ENCODE measurements around the gene GPR35.
"Not testable (repeated sequence)": the region's sequence is repeated elsewhere in the genome, so short reads cannot be mapped to it uniquely, and the experiment has no call there.

GPR35 gene

DNA sequence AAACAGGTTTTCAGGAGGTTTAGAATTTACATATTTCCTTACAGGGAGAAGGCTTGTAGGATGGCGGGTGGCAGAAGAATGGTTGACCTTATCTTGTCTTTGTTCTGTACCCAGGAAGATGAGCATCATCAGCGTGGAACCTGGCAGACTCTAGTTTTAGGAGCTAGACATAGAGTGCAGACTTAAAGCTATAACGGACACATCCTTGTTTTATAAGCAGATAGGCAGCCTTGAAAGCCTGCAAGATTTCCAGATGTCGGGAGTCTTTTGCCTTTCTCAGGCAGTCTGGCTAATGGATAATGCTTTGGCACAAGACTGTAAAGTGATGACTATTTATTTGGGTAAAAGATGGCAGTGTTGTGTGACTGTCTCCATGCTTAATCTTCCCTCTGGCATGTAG is 45.7 kb downstream of the GPR35 start:
- DNase-seq: no peak

DNA sequence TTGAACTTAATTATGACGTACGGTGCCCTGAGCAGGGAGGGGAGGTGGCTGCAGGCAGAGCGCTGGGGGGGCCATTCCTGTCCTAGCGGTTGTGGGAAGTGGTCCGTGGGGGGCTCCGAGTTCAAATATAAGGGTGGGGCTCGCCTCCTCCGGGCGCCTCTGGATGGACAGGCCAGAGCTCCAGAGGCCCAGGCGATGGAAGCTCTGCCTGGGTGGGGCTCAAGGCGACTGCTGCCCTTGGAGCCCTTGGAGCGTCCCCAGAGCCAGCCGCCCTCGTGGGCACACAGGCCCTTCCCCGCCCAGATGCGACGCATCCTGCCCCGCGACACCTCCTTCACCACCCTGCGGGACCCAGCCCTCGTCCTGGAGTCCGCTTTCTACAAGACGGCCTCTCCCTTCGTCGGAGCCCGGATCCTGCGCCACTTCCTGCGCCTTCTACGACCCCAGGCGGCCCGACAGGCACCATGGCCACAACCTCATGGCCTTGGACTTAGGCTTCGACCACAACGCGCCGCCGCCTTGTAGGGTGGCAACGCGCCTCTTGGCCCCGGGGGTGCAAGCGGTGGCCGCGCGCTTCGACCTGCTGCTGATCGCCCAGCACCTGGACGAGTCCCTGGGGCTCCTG is 46.9 kb downstream of the GPR35 start:
- DNase-seq: no peak

DNA sequence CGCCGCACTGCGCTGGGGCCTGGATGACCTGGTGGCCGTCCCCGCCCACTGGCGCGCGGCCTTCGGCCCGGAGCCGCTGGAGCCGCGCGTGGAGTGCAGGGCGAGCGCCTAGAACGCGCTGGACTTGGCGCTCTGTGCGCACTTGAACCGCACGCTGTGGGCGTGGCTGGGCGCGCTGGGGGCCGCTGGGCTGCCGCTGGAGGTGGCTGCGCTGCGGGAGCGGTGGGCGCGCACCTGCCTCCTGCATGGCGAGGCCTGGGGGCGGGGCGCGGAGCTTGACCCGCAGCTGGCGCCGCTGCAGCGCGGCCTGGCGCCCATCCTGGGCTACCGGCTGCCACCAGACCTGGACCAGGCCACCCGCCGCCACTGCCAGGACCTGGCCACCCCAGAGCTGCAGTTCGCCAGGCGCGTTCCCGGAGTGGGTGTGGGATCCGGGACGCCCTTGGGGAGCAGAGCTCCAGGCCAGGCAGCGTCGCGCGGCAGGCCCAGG is 47.5 kb downstream of the GPR35 start:
- no peak for DNase-seq

DNA sequence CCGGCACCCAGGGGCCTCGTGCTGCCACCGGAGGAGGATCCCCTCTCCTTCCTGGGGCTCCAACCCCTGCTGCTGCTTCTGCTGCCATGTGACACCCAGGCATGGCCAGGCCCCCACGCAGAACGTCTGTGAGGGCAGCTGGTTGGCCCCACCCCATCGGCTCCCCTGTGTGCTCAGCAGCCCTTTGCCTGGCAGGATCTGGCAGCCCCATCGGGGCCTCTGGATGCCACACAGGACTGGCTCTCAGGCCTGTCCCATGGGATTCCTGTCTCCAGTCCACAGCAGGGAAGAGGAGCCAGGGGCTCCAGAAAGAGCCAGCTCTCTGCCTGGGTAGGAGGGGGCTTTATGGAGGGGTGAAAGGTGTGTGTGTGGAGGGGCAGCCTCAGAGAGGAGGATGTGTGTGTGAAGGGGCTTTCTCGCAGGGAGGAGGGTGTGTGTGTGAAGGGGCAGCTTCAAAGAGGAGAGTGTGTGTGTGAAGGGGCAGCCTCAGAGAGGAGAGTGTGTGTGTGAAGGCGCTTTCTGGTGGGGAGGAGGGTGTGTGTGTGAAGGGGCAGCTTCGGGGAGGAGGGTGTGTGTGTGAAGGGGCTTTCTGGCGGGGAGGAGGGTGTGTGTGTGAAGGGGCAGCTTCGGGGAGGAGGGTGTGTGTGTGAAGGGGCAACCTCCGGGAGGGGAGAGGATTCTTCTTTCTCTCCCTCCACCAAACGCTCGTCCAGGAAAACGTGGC is 49.3 kb downstream of the GPR35 start:
- not testable (repeated sequence) for DNase-seq

DNA sequence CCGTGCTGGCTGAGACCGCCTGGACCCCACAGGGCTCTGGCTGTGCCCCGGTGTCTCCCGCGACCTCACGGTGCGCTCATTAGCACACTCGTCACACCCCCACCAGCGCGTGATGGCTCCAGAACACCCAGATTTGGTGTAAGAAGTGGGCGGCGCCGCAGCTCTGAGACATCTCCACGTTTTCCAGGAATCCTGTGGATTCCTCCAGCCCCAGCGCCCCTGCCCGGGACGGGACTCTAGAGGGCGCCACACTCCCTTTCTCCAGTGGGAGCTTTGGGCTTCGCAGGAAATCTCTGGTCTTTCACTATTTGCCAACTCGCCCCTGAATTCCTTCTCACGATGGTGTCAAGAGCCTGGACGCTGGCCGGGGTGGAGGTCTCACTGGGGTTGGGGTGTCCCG is 50.1 kb downstream of the GPR35 start:
- DNase-seq: not testable (repeated sequence)

DNA sequence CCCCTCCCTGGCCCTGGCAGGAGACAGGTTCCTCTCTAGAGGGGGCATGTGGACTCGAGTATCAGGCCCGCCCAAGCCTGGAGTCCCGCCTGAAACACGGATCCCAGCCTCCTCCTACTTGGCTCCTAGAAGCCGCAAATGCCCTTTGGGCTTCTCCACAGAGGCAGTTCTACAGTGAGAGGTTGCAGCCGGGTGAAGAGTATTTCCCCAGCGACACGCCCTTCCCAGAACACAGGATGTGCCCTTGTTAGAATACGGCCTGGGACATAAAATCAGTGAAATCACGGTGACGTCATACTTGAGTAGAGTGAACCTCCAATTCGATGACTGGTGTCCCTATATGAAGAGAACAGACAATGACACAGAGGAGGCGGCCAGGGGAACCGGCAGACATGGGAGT is 52.8 kb downstream of the GPR35 start:
- DNase-seq: not testable (repeated sequence)

DNA sequence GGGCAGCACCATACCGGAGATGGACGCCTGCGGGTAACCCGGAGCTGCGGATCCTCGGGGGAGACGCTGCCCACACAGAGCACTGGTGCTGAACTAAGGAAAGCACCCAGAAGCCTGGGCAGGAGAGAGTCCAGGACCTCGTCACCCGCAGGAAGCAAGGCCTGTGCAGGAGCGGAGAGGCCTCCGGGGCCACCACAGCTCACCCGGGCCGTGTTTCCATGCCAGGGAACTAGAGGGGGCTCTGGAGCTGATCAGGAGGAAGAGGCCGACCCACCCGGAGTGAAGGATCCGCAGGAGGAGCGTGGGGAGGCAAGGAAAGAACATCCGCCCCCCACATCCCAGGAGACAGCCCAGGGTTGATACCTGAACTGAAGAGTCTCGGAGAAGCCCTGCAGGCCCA is 53.6 kb downstream of the GPR35 start:
- not testable (repeated sequence) for DNase-seq

DNA sequence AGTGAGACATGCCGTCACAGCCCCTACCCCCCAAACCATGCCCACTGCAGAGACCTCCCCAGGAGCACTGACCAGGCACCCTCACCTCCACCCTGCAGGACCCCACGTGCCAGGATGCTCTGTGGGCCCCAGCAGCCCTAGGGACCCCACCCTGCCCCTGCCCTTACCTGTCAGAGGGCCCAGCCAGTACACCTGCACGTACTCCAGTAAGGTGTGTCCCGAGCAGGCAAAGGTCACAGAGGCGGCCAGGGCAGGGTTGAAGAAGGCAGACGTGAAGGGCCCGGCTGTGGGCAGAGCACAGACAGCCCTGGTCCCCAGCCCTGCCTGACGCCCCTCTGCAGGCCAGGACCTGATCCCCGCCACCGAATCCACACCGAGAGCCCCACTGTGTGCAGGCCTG is 54.9 kb downstream of the GPR35 start:
- not testable (repeated sequence) for DNase-seq
